Lower leg skin (tissue), 3 donors: Measurements from ENCODE around the gene UBL7.

Experiments
- POLR2A ChIP-seq, 2 donors: fragments of 450-650 bp; IDR thresholded peaks; one replicate each; pipeline ENCODE4 v1.6.1; 2016 to 2017; ENCODE audit warnings: antibody characterized with exemption in 2 of 2, mild to moderate bottlenecking in 1 of 2, moderate library complexity in 1 of 2
- TF ChIP-seq, protein P1 (sequence below), 3 donors: fragments of 450-650 bp; IDR thresholded peaks; one replicate each; pipeline ENCODE4 v1.5.1; 2016; ENCODE audit warnings: antibody characterized with exemption in 3 of 3, mild to moderate bottlenecking in 3 of 3, moderate library complexity in 2 of 3

DNA sequence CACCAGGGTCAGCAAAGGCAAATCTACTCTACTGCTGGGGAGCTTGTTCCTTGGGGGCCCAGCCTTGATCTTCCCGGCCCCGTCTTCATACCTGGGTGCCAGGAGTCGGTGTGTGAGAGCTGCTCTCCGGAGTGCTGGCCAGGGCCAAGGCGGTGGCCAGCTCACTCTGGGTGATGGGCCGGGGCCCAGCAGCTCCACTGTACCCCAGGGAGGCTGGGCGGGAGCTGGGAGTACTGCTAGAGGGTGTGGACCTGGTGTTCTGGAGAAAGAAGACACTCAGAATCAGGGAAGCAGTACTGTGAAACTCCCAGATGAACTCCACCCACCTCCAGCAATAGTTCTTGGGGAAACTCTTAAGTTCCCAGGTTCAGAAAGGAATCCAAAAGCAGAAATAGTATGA lies 11.9 kb downstream of the UBL7 start:
- TF ChIP-seq, protein P1, sequence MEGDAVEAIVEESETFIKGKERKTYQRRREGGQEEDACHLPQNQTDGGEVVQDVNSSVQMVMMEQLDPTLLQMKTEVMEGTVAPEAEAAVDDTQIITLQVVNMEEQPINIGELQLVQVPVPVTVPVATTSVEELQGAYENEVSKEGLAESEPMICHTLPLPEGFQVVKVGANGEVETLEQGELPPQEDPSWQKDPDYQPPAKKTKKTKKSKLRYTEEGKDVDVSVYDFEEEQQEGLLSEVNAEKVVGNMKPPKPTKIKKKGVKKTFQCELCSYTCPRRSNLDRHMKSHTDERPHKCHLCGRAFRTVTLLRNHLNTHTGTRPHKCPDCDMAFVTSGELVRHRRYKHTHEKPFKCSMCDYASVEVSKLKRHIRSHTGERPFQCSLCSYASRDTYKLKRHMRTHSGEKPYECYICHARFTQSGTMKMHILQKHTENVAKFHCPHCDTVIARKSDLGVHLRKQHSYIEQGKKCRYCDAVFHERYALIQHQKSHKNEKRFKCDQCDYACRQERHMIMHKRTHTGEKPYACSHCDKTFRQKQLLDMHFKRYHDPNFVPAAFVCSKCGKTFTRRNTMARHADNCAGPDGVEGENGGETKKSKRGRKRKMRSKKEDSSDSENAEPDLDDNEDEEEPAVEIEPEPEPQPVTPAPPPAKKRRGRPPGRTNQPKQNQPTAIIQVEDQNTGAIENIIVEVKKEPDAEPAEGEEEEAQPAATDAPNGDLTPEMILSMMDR (IDR thresholded peaks at IDR 0.05), result no peak
- no peak for TF ChIP-seq POLR2A (IDR thresholded peaks at IDR 0.05)
